ENCODE measurements around the gene MTIF3. TPM values are rescaled to one million over a fixed set of nuclear protein-coding genes. Genes with fewer than 3 reads are reported as not detected.

MTIF3 gene
- 32.2 TPM for total RNA-seq

GRCh38 chr13:27449936-27450828 is at the start of gene MTIF3:
MTIF3 (minus strand) TSS chr13:27450564; CDS start chr13:27440448, 10,116 bp downstream.

GRCh38 chr13:27424246-27425157 is 25.9 kb downstream of the MTIF3 start, which contains the start of gene GTF3A:
GTF3A (plus strand) TSS chr13:27424619.

Small RNAs within 50 kb of the gene (small RNA-seq; reads per million reads assigned to genes)
- gene RNU6-63P (ENCODE audit: low replicate concordance) (not detected), gene RNY1P1 (ENCODE audit: low replicate concordance) (0.09 reads per million)

Other genes starting within 250 kb of the MTIF3 start
- 1,460 TPM for gene RPL21, start 199.0 kb downstream of the MTIF3 start, total RNA-seq
- 42.3 TPM for gene RASL11A, start 179.7 kb downstream of the MTIF3 start, total RNA-seq
- 50.0 TPM for gene GTF3A, start 25.9 kb downstream of the MTIF3 start, total RNA-seq
- 11.6 TPM for gene LNX2, start 170.0 kb upstream of the MTIF3 start, total RNA-seq
- 76.9 TPM for gene POLR1D, start 171.3 kb upstream of the MTIF3 start, total RNA-seq

Data from metanephros (tissue), 2 donors.